Gastroesophageal sphincter (tissue), 4 donors: ENCODE results near the gene EHBP1. TPM values are rescaled to one million over a fixed set of nuclear protein-coding genes. Genes with fewer than 3 reads are reported as not detected.

Source experiments
- ATAC-seq: fragments of 150-250 bp; one replicate; pipeline ENCODE4 v1.9.1; 2016; ENCODE audit warnings: mild to moderate bottlenecking, moderate library complexity
- H3K27ac ChIP-seq, 4 donors: fragments of 200-600 bp; sonication (generic) in 3 of 4; 1 replicate in 3 of 4; 2 replicates in 1 of 4; pipeline ENCODE4 v1.5.1; 2016 to 2019
- H3K27me3 ChIP-seq: fragments of 200-600 bp; sonication (generic); one replicate; pipeline ENCODE4 v1.5.1; 2019
- H3K36me3 ChIP-seq, 2 donors: fragments of 200-600 bp; sonication (generic); one replicate each; pipeline ENCODE4 v1.5.1; 2019; ENCODE audit warnings: control low read depth in 1 of 2
- H3K4me1 ChIP-seq, 3 donors: fragments of 200-600 bp; sonication (generic); 1 replicate in 2 of 3; 2 replicates in 1 of 3; pipeline ENCODE4 v1.5.1; 2016 to 2019; ENCODE audit warnings: control low read depth in 2 of 3
- H3K4me3 ChIP-seq, 2 donors: fragments of 200-600 bp; sonication (generic); one replicate each; pipeline ENCODE4 v1.5.1; 2019; ENCODE audit warnings: mild to moderate bottlenecking in 1 of 2, moderate library complexity in 1 of 2
- H3K9me3 ChIP-seq, 3 donors: fragments of 200-600 bp; sonication (generic); one replicate each; pipeline ENCODE4 v1.5.1; 2017 to 2019; ENCODE audit warnings: control low read depth in 2 of 3
- CTCF ChIP-seq, 4 experiments: fragments of 200-600 bp in 2 of 4; fragments of 450-650 bp in 2 of 4; sonication (generic) in 1 of 4; IDR thresholded peaks; one replicate each; pipeline ENCODE4 v1.5.1; 2017 to 2019; ENCODE audit warnings: antibody characterized with exemption in 4 of 4, mild to moderate bottlenecking in 2 of 4, moderate library complexity in 2 of 4
- EP300 ChIP-seq: sonication (generic); formaldehyde crosslinking; IDR thresholded peaks from one replicate; pipeline ENCODE4 v1.6.1; 2017; ENCODE audit warnings: antibody characterized with exemption, mild to moderate bottlenecking
- POLR2A ChIP-seq, 2 donors: fragments of 450-650 bp; IDR thresholded peaks; one replicate each; pipeline ENCODE4 v1.6.1; 2017; ENCODE audit warnings: antibody characterized with exemption in 2 of 2, mild to moderate bottlenecking in 2 of 2, moderate library complexity in 1 of 2
- POLR2AphosphoS5 ChIP-seq: sonication (generic); formaldehyde crosslinking; IDR thresholded peaks from one replicate; pipeline ENCODE4 v1.6.1; 2017; ENCODE audit warnings: antibody characterized with exemption
- WGBS, 2 donors: methylation state at CpG; one replicate each; pipeline ENCODE4 v1.1.5; 2018; ENCODE audit warnings: low coverage in 1 of 2; 5-methylcytosine and 5-hydroxymethylcytosine counted together
- total RNA-seq, 4 donors: library from RNA; depleted of rRNA; stranded (reverse); fragments of >200 nt; gene quantifications; one replicate each; pipeline ENCODE4 v1.1.0, GENCODE V29; 2016

EHBP1 gene
- total RNA-seq, 4 donors from 2014 or later = 82.4 to 159 (median 146) TPM

- no peak for ATAC-seq
- WGBS, 2 donors = 60 to 75% methylated on average over 6 of the region's 6 CpGs
- TF ChIP-seq CTCF (IDR thresholded peaks at IDR 0.05) (no peak), POLR2A (IDR thresholded peaks at IDR 0.05) (no peak), POLR2AphosphoS5 (no peak), EP300 (no peak)
- H3K9me3 ChIP-seq = peaks cover 0 to 3% (median 0%) of the 10 kb centered on the region in 3 donors
- peaks cover 0 to 65% (median 6%) of the 10 kb centered on the region in 3 donors for H3K4me1 ChIP-seq
- H3K27ac ChIP-seq = no peak overlapping the region
- no peaks in the 10 kb centered on the region for H3K27me3 ChIP-seq
- no peak overlapping the region for H3K4me3 ChIP-seq
- no peaks in the 10 kb centered on the region for H3K36me3 ChIP-seq
Observed at GRCh38 chr2:62736899-62737559, 31.5 kb downstream of the EHBP1 start.

- Histone ChIP-seq H3K27me3 (no peaks in the 10 kb centered on the region), H3K9me3 (no peaks in the 10 kb centered on the region), H3K36me3 (no peaks in the 10 kb centered on the region), H3K4me1 (peaks cover 0 to 86% (median 6%) of the 10 kb centered on the region in 3 donors), H3K27ac (no peak overlapping the region), H3K4me3 (no peak overlapping the region)
- ATAC-seq = no peak
- TF ChIP-seq CTCF (IDR thresholded peaks at IDR 0.05) = no peak
- TF ChIP-seq EP300 = no peak
- TF ChIP-seq POLR2A (IDR thresholded peaks at IDR 0.05) = no peak
- TF ChIP-seq POLR2AphosphoS5 = no peak
- WGBS, 2 donors = 73 to 80% methylated on average over 2 of the region's 2 CpGs
Observed at GRCh38 chr2:62738981-62739936, 33.7 kb downstream of the EHBP1 start.

GRCh38 chr2:62740221-62740620, 34.7 kb downstream of the EHBP1 start:
- Histone ChIP-seq H3K27me3 (no peaks in the 10 kb centered on the region), H3K4me3 (no peak overlapping the region), H3K36me3 (no peaks in the 10 kb centered on the region), H3K27ac (no peak overlapping the region), H3K9me3 (no peaks in the 10 kb centered on the region), H3K4me1 (peaks cover 0 to 89% (median 6%) of the 10 kb centered on the region in 3 donors)
- TF ChIP-seq EP300 (no peak), POLR2AphosphoS5 (no peak), POLR2A (IDR thresholded peaks at IDR 0.05) (no peak), CTCF (IDR thresholded peaks at IDR 0.05) (no peak)
- no peak for ATAC-seq
- 45 to 55% methylated on average over 1 of the region's 1 CpG for whole genome bisulfite sequencing, 2 donors

- no peak overlapping the region for H3K27ac ChIP-seq
- no peaks in the 10 kb centered on the region for H3K36me3 ChIP-seq
- ATAC-seq = no peak
- 96 to 100% methylated on average over 3 of the region's 3 CpGs for WGBS, 2 donors
- TF ChIP-seq POLR2A (IDR thresholded peaks at IDR 0.05) (no peak), EP300 (no peak), POLR2AphosphoS5 (no peak), CTCF (IDR thresholded peaks at IDR 0.05) (no peak)
- peaks cover 0 to 90% (median 6%) of the 10 kb centered on the region in 3 donors for H3K4me1 ChIP-seq
- no peak overlapping the region for H3K4me3 ChIP-seq
- no peaks in the 10 kb centered on the region for H3K27me3 ChIP-seq
- no peaks in the 10 kb centered on the region for H3K9me3 ChIP-seq
Observed at GRCh38 chr2:62741127-62741526, 35.6 kb downstream of the EHBP1 start.
